GM21528 (cell line): ENCODE results near the gene TBL3.
A peak's percentile ranks its signal among the peaks of the same experiment; 100 is the strongest.
"Not testable (repeated sequence)": the region's sequence is repeated elsewhere in the genome, so short reads cannot be mapped to it uniquely, and the experiment has no call there.

Experiments used
- ATAC-seq: cut with Tn5 transposase; IDR thresholded peaks from one replicate; pipeline ENCODE4 v1.9.1; 2021; ENCODE audit warnings: mild to moderate bottlenecking, moderate library complexity; ENCODE audit not compliant: unreplicated experiment, low FRiP score

Gene TBL3

GRCh38 chr16:1942810-1943726 is 28.8 kb upstream of the TBL3 start, which contains the start of gene MSRB1:
Gene MSRB1, minus strand, starts transcription at chr16:1943199. Its CDS starts 43 bp downstream, at chr16:1943156.
- peak; percentile 89 for ATAC-seq

- ATAC-seq: no peak
These were observed 27.1 kb upstream of the TBL3 start for GRCh38 chr16:1944612-1945199.

- ATAC-seq: no peak
These were observed 26.1 kb upstream of the TBL3 start for GRCh38 chr16:1945559-1946391.

- no peak for ATAC-seq
These were observed 25.1 kb upstream of the TBL3 start for GRCh38 chr16:1946495-1947368.

- ATAC-seq: no peak
These were observed 24.5 kb upstream of the TBL3 start for GRCh38 chr16:1947369-1947670.

GRCh38 chr16:1949507-1949906 is 22.3 kb upstream of the TBL3 start:
- no peak for ATAC-seq

- no peak for ATAC-seq
These were observed 21.8 kb upstream of the TBL3 start for GRCh38 chr16:1950047-1950446.

- no peak for ATAC-seq
These were observed 21.3 kb upstream of the TBL3 start for GRCh38 chr16:1950559-1950958.

GRCh38 chr16:1953734-1954133 is 18.1 kb upstream of the TBL3 start:
- no peak for ATAC-seq

GRCh38 chr16:1957434-1958142 is 14.3 kb upstream of the TBL3 start:
- not testable (repeated sequence) for ATAC-seq

- not testable (repeated sequence) for ATAC-seq
These were observed 13.7 kb upstream of the TBL3 start for GRCh38 chr16:1958143-1958491.

- no peak for ATAC-seq
These were observed 13.1 kb upstream of the TBL3 start for GRCh38 chr16:1958715-1959268.

GRCh38 chr16:1959269-1960039 is 12.4 kb upstream of the TBL3 start, which contains the start of gene NDUFB10:
Gene NDUFB10, plus strand, starts transcription at chr16:1959538. Its CDS starts 87 bp downstream, at chr16:1959625.
- ATAC-seq: peak; percentile 58

- no peak for ATAC-seq
These were observed 10.9 kb upstream of the TBL3 start for GRCh38 chr16:1960665-1961630.

GRCh38 chr16:1961651-1962067 is 10.2 kb upstream of the TBL3 start:
- ATAC-seq: no peak

GRCh38 chr16:1962161-1963153 is 9.4 kb upstream of the TBL3 start:
- ATAC-seq: not testable (repeated sequence)
